Measurements from ENCODE around the gene ZFP91. TPM values are rescaled to one million over a fixed set of nuclear protein-coding genes. Genes with fewer than 3 reads are reported as not detected.
"Not testable (repeated sequence)": the region's sequence is repeated elsewhere in the genome, so short reads cannot be mapped to it uniquely, and the experiment has no call there.

Gene ZFP91
- total and polyA plus RNA-seq, 9 of the 15 experiments (the other 6 are each of a cell fraction or from before 2014, with no cell fraction given), result 17.6 to 58.3 (median 34.0) TPM

DNA sequence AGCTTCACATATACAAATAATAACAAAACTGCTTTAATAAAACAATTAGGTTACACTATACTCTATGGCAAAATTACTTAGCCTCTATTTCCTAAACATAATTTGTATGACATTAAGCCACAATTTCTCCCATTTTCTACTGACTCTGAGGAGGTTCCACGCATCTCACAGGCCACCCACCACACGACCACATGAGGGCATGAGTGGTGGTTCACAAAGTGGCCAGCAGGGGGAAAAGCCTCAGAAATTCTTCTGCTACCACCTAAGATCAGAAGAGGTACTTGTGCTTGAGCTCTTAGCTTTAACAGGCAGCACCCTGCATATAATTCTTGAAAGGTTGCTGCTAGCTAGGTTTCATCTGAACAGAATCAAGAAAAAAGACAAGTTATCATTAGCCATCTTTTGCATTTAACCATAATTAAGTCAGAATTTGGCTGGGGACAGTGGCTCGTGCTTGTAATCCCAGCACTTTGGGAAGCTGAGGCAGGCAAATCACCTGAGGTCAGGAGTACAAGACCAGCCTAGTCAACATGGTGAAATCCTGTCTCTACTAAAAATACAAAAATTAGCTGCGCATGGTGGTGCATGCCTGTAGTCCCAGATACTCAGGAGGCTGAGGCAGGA, 10.9 kb upstream of the ZFP91 start (continued):
- TF ChIP-seq, protein P1, sequence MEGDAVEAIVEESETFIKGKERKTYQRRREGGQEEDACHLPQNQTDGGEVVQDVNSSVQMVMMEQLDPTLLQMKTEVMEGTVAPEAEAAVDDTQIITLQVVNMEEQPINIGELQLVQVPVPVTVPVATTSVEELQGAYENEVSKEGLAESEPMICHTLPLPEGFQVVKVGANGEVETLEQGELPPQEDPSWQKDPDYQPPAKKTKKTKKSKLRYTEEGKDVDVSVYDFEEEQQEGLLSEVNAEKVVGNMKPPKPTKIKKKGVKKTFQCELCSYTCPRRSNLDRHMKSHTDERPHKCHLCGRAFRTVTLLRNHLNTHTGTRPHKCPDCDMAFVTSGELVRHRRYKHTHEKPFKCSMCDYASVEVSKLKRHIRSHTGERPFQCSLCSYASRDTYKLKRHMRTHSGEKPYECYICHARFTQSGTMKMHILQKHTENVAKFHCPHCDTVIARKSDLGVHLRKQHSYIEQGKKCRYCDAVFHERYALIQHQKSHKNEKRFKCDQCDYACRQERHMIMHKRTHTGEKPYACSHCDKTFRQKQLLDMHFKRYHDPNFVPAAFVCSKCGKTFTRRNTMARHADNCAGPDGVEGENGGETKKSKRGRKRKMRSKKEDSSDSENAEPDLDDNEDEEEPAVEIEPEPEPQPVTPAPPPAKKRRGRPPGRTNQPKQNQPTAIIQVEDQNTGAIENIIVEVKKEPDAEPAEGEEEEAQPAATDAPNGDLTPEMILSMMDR (IDR thresholded peaks at IDR 0.05 in 2 of 3, conservative IDR thresholded peaks at IDR 0.05 in 1 of 3; ENCODE audit: insufficient read depth in 2 of 3, low read depth in 1 of 3, low read length in 3 of 3), result peak; percentile 86 to 98 (median 88)
- TF ChIP-seq SMC3 (conservative IDR thresholded peaks at IDR 0.05; ENCODE audit: insufficient read depth, low read depth, low read length), result 0 out of 2 replicates have a peak, but pooled peaks have one; percentile 35
- peak; percentile 53 to 60 for TF ChIP-seq RAD21 (CRISPR knock-in tag; conservative IDR thresholded peaks at IDR 0.05 in 1 of 2, IDR thresholded peaks at IDR 0.05 in 1 of 2)

DNA sequence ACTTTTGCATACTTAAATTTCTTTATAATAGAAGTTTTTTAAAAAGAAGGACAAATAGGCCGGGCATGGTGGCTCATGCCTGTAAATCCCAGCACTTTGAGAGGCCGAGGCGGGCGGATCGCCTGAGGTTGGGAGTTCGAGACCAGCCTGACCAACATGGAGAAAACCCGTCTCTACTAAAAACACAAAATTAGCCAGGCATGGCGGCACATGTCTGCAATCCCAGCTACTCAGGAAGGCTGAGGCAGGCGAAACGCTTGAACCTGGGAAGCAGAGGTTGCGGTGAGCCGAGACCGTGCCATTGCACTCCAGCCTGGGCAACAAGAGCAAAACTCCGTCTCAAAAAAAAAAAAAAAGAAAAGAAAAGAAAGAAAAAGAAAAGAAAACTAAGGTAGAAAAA, 6.0 kb upstream of the ZFP91 start:
- peaks cover 24% of the 10 kb centered on the region for H3K79me2 ChIP-seq (ENCODE audit: control insufficient read depth, insufficient read depth, low read length)
- H3K9ac ChIP-seq (ENCODE audit: insufficient read depth in 1 of 2, low read depth in 2 of 2, low read length in 2 of 2); BruUV-seq (replicated peaks); POLR2A ChIA-PET; H3K36me3 ChIP-seq (ENCODE audit: control insufficient read depth, insufficient read depth, low read length); H3K4me3 ChIP-seq; DNase-seq (ENCODE audit: extremely low read depth in 1 of 4, low spot score in 3 of 4); ATAC-seq; H2AFZ ChIP-seq (ENCODE audit: low read depth, low read length); H3K9me1 ChIP-seq (ENCODE audit: control insufficient read depth, insufficient read depth, low read length); H3K27me3 ChIP-seq (ENCODE audit: control insufficient read depth in 2 of 2, insufficient read depth in 2 of 2, low read length in 2 of 2); FAIRE-seq; H3K9me3 ChIP-seq (replicated peaks; ENCODE audit: control insufficient read depth, insufficient read depth, low read depth, low read length); H3K27ac ChIP-seq (ENCODE audit: extremely low read depth, low read depth, low read length); in situ Hi-C loops (cut with MboI); H4K20me1 ChIP-seq (replicated peaks; ENCODE audit: control insufficient read depth, insufficient read depth, low read length); H3K4me2 ChIP-seq (ENCODE audit: insufficient read depth, low read length): not testable (repeated sequence)
- H3K4me1 ChIP-seq (replicated peaks in 1 of 2; ENCODE audit: control insufficient read depth in 2 of 2, insufficient read depth in 2 of 2, low read length in 2 of 2), result peaks cover 4 to 22% of the 10 kb centered on the region in 2 experiments; a peak in 4 of 5 replicates
- CTCF ChIA-PET (ENCODE audit: low intra/inter-chr PET ratio), result interaction anchor here (0.5 to 0.7 kb wide), 3 partner anchors 39 to 545 kb away, joined by 3 to 5 read pairs (median 4); no protein-coding TSS in a partner anchor
- intact Hi-C loops (cut with micrococcal nuclease), result loop anchor here (10.0 kb wide), 1 partner anchor 572 kb away; the partner anchor contains the start of gene FAM111A
- WGBS (ENCODE audit: insufficient coverage, low coverage, missing lambda C conversion rate), result 83% methylated on average over 8 of the region's 14 CpGs

Measured in K562 (cell line).